ENCODE data around the gene CAMSAP3.

GRCh38 chr19:7654401-7654800 is 58.7 kb downstream of the CAMSAP3 start:
- TF ChIP-seq CTCF (IDR thresholded peaks at IDR 0.05) (no peak), POLR2A (IDR thresholded peaks at IDR 0.05) (no peak), POLR2AphosphoS5 (IDR thresholded peaks at IDR 0.05) (no peak)
